HG02759 (cell line): Measurements from ENCODE around the gene MAN1A2.
A peak's percentile ranks its signal among the peaks of the same experiment; 100 is the strongest.
"Not testable (repeated sequence)": the region's sequence is repeated elsewhere in the genome, so short reads cannot be mapped to it uniquely, and the experiment has no call there.

Experiments
- ATAC-seq: cut with Tn5 transposase; IDR thresholded peaks from one replicate; pipeline ENCODE4 v1.9.1; 2021; ENCODE audit warnings: mild to moderate bottlenecking, moderate library complexity; ENCODE audit not compliant: unreplicated experiment

Gene MAN1A2

DNA sequence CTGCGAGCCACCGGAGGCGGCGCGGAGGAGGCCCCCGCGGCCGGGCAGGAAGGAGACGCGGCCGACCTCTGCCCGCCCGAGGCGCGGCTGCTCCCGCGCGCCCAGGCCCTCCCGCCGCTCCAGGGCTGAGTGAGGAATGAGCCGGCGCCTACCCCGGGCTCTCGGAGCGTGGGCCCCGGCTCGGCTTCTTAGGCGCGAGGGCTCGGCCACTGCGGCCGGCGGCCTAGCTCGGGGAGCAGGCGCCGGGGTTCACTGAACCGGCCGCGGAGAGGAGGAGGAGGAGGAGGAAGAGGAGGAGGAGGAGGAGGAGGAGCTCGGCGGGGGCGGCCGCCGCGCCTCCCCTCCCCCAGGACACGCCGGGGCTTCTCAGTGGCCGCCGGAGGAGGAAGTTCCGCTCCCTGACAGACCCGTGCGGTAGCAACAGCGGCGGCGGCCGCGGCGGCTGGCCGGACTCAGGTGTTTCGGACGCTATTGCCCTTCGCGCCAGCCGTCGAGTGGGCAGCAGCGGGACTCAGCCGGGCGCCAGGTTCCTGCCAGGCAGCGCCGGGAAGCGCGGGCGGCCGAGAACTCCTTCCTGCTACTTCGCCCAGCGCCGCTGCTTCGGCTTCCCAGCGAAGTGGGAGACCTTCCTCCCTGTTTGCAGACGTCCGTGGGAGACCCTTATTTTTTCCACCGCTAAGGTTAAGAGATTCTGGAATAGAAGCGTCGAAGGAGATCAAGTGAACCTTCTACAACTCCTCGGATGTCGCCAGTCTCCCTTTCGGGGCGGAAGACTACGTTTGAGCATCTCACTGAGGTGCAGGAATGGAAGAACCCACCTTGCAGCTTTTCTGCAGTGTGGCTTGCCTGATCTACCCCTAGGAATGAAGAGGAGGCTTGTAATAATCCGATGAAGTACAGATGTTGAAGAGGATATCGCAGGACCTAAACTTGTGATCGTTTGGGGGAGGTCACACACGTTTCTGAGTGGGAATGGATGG is at the start of gene MAN1A2:
TSS of gene MAN1A2 (plus strand) at position 404 of the 980 bp plus-strand sequence. CDS start 735 bp downstream, outside the sequence.
- ATAC-seq, result peak; percentile 76

DNA sequence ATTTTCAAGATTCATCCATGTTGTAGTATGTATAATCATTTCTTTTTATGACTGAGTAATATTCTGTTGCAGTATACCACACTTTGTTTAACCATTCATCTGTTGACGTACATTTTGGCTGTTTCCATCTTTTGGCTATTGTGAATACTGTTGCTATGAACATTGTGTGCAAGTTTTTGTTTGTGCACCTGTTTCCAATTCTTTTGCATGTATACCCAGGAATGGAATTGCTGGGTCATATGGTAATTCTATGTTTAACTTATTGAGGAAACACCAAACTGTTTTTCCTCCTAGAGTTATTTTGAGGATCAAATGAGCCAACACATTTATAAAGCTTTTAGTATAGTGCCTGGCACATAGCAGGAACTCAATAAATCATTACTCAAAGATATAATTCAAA is 49.2 kb upstream of the MAN1A2 start:
- no peak for ATAC-seq

DNA sequence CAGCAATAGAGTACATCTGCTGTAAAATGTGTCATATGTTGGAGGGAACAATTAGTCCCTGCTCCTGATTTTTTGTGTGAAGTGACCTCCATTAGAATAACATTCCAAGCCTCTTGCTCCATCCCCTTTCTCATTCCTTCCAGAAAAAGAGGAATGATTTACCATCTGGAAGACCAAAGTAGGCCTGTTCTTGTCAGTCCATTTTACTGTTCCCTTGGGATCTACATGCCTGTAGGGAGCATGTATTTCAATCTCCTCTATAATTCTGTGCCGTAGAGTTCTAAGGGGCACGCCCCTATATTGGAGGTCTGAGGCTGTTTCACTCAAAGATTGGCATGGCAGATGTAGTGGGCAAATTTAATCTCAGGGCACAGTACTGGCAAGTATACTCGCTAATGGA is 48.8 kb upstream of the MAN1A2 start:
- no peak for ATAC-seq

DNA sequence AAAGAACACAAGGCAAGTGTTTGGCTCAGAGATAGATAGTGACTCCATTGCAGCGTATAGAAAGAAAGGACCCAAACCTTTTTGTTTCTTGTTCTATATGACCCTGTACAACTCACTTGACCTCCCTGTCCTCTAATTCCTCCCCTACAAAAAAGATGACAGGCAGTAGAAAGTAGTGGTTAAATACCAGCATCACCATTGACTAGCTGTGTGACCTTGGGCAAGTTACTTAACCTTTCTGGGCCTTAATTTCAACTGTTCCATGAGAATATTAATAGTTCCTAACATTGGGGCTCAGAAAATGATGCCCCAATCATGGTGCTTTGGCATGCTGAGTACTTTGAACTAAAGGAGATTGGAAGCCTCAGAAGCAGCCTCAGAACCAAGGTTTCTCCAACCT is 46.7 kb upstream of the MAN1A2 start:
- ATAC-seq, result no peak

GRCh38 chr1:117321680-117322609 is 45.3 kb upstream of the MAN1A2 start:
- no peak for ATAC-seq

DNA sequence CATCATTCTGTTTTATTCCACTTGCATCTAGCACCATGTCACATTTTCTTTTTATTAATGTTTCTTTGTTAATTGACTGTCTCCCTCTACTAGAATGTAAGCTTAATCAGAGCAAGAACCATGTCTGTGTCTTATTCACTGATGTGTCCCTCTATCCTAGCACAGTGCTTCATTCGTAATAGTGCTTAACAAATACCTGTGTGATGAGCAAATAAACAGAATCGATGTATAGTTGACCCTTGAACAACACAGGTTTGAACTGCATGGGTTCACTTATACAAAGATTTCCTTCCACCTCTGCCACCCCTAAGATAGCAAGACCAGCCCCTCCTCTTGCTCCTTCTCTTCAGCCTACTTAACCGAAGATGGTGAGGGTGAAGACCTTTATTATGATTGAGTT is 42.9 kb upstream of the MAN1A2 start:
- ATAC-seq, result no peak

- not testable (repeated sequence) for ATAC-seq
Measured at GRCh38 chr1:117326035-117326434, 41.2 kb upstream of the MAN1A2 start.

DNA sequence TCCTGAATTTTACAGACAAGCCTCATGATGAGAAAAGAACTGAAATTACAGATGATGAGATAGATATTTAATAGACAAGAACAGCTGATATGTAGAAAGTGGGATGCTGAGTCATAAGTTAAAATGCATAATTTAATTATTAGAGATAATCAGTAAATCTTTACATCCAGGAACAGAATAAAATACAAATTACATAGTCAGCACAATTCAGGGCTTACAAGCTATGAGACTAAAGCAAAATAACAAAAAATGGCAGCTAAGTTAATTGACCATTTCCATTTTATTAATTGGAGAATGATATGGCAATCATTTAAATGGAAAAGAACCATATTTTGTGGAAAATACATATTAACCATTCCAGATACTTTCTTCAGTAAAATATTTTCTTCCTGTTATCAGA is 40.2 kb upstream of the MAN1A2 start:
- ATAC-seq, result no peak

- no peak for ATAC-seq
Measured at GRCh38 chr1:117335376-117336086, 31.7 kb upstream of the MAN1A2 start.

- no peak for ATAC-seq
Measured at GRCh38 chr1:117336088-117336817, 31.0 kb upstream of the MAN1A2 start.

- ATAC-seq, result no peak
Measured at GRCh38 chr1:117339866-117340700, 27.2 kb upstream of the MAN1A2 start.

DNA sequence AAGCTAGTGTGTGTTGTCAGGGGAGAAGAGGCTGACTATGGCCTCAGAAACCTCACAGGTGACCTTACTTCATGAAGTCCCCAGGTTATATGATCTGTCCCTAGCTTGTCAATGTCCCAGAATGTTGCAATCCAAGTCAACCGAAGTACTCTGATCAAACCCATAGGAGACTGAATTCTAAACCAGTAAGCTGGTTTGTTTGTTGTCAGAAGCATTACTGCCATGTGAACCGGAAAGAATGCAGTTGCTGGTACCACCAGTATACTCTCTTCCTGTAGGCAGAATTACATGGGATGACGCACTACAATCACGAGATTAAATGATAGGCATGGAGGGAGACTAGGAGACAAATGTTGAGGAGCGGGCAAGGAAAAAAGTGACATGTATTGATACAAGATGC is 26.1 kb upstream of the MAN1A2 start:
- ATAC-seq, result no peak

DNA sequence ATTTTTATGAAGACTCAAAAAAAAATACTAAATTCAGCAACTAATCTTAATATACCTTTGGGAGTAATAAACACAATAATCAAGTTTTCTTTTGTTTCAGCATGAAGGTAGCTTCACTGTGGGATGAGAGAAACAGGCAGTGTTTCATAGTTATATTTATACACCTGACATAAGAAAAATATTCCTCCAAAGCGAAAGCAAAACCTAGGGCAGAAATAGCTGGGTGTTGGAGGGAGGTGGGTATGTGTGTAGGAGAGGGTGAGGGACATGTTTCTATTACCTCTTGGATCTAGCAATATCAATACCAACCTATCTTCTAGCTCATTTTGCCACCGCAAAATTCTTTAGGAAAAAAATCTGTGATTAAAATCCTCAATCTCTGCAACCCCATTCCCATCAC is 24.9 kb upstream of the MAN1A2 start:
- no peak for ATAC-seq

DNA sequence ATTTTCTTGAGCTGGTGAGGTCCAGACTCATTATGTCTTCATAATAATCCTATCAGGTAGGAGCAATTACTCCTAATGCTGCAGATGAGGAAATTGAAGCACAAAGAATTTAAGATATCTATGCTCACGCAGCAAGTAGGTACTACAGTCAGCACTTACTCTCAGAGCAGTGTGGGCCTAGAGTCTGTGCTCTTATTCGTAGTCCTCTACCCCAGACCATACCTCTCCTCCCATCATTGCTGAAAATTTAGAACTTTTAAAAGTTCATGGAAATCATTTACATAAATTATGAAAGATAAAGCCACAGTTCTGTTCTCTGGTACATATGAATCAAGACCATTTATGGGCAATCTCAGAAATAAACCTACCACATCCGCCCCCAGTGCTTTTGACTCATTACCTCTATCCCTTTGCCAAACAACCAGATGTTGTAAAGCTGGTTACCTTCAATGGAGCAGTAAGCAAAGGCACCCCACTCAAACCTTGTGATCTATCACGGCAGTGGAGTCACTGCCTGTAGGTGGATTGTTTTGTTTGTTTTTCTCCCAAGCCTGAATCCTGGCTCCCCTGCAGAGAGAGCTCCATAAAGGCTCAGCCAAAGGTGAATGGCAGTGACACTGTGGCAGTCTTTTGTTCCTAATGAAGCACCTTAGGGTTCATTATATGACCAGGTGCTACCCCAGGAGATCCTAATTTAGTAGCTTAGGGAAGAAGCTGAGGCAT is 20.9 kb upstream of the MAN1A2 start:
- no peak for ATAC-seq

GRCh38 chr1:117347907-117348306 is 19.3 kb upstream of the MAN1A2 start:
- ATAC-seq, result no peak

- ATAC-seq, result not testable (repeated sequence)
Measured at GRCh38 chr1:117352695-117353094, 14.6 kb upstream of the MAN1A2 start.

DNA sequence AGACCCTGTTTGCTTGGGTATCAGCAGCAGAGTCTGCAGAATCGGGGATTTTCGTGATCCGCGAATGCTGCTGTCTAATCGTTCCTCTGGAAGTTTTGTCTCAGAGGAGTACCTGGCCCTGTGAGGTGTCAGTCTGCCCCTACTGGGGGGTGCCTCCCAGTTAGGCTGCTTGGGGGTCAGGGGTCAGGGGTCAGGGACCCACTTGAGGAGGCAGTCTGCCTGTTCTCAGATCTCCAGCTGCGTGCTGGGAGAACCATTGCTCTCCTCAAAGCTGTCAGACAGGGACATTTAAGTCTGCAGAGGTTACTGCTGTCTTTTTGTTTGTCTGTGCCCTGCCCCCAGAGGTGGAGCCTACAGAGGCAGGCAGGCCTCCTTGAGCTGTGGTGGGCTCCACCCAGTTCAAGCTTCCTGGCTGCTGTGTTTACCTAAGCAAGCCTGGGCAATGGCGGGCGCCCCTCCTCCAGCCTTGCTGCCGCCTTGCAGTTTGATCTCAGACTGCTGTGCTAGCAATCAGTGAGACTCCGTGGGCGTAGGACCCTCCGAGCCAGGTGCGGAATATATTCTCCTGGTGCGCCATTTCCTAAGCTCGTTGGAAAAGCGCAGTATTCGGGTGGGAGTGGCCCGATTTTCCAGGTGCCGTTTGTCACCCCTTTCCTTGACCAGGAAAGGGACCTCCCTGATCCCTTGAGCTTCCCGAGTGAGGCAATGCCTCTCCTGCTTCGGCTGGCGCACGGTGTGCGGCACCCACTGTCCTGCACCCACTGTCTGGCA is 9.2 kb upstream of the MAN1A2 start:
- ATAC-seq, result not testable (repeated sequence)

GRCh38 chr1:117358604-117358887 is 8.7 kb upstream of the MAN1A2 start:
- ATAC-seq, result not testable (repeated sequence)
